DMS153 treated with DMSO at 0.1 percent for 48 hours (cell line): Measurements from ENCODE around the gene CDH12.
"Not testable (repeated sequence)": the region's sequence is repeated elsewhere in the genome, so short reads cannot be mapped to it uniquely, and the experiment has no call there.

Experiments used
- DNase-seq: peaks from one replicate; lab custom pipeline; 2025; ENCODE audit not compliant: unreplicated experiment; lab: John Stamatoyannopoulos, UW

CDH12 gene

DNA sequence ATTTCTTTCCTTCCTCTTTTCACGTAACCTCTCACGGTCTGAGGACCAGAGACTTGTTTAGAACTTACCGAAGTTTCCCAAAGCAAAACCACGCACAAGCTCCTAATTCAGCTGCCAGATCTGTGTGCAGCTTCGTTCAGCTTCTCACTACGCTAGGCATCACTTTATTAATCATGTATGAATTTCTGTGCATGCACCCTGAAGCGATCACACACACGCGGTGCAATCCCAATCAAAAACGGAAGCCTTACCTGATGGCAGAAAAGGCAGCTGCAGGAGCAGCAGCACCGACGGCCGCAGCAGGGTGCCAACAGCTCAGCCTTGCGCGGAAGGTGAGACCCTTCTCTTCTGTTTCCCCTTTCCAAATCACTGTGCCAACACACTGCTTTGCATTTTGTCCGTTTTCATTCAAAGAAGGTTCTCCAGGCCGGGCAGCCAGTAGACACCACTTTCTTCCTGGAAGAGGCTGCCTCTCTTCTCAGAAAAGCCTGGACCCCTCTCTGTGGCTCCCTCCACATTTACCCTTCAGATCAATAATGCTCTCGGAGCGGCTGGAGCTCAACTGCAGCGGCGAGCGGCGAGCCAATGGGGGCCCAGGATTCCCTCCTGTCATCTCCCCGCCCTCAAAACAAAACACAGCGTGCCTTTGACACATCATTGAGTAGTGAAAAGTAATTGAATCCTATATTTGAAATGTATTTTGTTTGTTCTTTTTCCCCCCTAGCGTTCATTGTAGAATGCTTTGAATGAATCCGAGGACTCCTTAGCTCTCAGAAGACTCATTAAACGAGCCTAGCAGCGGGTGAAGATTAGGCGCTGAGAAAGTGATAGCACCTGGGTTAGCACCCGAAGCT lies at the start of gene CDH12:
CDH12 (minus strand) TSS at position 538 of the 854 bp plus-strand sequence.
- peak; percentile 59 for DNase-seq

DNA sequence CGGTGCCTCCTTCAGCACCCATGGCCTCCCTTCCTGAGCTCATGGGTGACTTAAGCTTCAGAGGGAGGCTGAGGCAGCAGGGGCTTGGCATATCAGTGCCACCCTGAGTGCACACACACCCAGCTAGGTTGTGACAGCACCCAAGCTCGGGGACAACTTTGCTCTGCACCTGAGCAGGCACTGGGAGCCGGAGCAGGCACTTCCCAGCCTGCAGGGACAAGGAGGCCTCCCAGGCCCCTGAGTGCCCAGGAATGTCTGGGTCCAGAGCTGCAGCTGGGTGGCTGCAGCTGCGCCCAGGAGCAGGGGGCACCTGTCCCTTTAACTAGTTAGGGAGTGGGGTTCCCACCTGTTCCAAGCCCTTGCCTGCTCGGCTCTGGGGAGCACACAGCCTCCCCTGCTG lies 48.7 kb upstream of the CDH12 start:
- no peak for DNase-seq

DNA sequence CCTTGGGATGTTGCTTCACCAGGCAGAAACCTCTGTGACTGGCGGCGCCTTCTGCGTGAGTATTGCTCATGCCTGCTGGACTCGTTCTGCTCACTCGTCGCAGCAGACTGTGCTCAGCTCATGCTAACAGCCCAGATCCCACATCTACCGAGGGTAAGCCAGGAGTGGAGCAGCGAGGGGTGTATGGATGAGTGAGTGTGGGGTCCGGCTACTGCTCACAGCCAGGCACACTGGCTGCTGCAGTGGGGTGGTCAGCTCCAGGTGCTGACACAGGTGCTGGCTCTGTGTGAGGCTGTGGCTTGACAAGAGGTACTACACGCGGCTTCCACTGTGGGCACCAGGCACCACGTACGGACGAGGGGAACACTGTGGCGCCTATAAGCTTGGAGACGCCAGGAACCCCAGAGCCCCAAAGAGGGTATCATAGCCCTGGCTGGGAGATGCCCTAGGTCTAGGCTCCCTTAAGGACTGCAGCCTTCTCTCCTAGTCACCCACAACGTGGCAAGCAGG lies 47.7 kb upstream of the CDH12 start:
- DNase-seq, result no peak

DNA sequence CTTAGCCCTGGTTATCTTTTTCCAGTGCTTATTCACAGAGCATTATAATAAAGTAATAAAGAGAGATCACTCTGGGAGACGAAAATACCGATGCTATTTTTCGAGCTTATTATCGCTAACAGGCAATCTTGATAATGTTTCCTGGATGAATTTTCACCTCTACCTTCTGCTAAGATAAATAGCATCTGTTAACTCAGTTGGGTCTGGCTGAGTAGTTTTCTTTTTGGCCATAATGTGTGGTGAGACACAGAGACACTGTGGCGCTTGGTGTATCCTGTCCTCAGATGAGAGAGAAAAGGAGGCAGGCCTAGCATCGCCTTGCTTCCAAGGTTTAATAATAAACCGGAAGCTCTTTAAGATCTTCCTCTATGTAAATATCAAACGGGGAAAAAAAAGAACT lies 46.2 kb upstream of the CDH12 start:
- no peak for DNase-seq

DNA sequence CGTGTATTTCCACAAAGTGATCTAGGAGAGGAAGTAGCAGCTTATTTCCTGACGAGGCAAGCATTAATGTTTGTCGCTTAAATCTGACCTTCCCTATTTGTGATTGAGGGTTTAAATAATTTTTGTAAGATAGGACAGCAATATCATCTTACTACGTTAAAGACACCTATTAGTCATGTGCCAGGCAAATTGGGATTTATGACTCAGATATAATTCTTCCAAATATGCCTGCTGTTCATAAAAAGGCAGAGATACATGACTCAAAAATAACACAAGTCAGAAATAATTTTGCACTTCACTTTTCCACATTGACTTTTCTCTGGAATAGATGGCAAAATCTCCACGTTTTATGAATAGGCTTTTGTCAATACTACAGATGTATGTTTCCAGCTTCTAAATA lies 43.0 kb upstream of the CDH12 start:
- DNase-seq, result no peak

DNA sequence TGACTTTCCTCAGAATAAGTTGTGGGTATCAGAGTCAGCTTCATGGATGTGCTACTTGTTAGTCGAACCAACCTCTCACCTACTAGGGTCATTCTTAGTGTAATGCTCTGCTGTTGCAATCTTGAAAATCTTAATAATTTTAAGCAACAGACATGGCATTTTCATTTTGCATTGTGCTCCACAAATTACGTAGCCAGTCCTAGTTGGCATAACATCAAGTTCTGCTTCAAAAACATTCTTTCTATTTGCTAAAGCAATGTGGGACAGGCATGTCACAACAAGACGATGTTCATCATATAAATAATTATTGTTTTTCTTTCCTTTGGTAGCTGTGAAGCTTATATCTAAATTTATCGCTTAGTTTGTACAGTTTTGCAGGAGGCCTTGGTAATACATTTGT lies 39.3 kb upstream of the CDH12 start:
- DNase-seq, result no peak

DNA sequence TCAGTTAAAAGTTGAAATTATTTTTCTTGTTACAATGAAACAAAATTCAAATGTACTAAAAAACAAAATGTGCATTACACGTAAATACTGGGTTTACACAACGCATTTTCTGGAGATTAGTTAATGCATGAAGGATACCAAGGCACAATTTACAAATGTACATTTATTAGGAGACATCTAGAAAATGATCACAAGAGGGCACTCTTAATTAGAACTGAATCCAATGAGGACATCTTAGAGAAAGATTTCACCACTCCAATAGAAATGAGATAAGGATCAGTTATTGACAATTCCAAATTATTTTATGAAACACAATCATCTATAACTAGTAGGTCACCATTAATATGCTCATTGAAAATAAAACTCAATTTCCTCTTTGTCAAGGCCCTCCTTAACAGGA lies 36.6 kb upstream of the CDH12 start:
- DNase-seq, result peak; percentile 51

DNA sequence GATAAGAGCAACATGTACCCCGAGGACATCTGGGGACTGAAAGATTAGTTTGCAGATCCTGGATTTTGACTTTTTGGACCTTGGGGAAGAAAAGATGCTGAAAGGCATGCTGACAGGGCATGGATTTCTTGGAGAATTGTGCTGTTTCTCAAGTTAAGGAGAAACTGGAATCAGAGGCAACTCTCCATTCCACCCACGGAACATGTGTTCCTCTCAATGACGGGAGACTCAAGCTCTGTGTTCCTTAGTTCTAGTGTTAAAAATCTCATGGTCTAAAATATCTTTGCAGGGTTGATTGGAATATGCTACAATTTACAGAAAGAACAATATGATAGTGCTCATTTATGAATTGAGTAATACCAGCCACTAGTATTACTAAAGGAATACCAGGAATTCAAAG lies 34.4 kb upstream of the CDH12 start:
- DNase-seq, result no peak

DNA sequence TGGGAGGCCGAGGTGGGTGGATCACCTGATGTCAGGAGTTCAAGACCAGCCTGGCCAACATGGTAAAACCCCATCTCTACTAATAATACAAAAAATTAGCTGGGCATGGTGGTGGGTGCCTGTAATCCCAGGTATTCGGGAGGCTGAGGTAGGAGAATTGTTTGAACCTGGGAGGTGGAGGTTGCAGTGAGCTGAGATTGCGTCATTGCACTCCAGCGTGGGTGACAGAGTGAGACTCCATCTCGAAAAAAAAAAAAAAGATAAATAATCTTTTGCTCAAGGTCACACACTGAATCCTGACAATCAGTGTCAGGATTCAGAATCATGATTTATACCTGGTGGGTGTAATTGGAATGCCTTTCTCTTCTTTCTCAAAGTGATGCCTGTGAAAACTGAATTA lies 5.8 kb upstream of the CDH12 start:
- DNase-seq, result not testable (repeated sequence)

DNA sequence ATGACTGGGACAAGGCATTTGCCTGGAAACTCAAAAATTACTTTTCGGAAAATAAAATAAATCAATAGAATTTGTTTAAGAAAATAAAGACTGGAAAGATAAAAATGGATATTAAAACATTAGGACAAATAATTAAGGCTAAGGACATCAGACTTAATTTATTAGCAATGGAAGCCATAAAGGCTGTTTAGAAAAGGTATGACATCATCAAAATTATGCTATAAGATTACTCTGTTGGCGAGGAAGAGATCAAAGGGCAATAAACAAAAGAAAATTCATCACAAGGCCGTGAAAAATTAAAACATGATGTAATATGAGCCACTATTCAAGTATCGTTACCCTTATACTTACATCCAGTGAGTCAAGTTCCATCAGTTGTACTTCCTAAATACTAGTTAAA lies 2.7 kb upstream of the CDH12 start:
- DNase-seq, result no peak

DNA sequence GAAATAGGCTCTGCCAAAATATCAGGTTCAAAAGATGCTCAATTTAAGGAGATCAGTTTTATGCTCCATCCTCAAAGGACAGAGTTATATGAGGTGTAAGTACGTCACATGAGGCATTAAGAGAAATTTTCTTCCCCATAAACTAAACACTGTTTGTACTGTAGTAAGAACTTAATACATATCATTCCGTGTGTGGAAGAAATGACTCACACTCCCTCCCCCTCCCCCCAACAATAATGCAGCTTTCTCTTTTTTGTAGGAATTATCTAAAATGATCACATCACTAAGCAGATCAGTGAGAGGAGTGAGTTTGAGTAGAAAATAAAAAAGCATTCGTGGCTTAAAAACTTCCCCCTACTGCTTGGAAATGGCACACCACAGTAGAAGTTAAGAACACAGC lies 2.2 kb downstream of the CDH12 start:
- no peak for DNase-seq

DNA sequence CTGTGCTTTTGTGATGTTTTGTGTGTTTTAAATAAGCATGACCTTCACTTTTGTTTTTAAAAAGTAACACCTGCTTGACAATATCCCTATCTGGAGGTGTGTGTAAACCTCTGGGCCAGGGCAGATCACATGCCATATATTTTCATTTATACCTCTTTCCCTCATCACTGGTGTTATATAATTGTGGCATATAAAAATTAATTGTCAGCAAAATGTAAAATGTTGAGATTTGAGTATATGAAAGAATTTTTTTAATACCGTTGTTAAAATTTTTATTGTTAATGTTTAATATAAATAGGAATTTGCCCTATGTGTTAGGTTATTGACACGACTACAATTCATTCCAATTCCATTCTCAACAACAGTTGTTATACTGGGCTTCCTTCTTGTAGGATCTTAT lies 6.5 kb downstream of the CDH12 start:
- DNase-seq, result no peak

DNA sequence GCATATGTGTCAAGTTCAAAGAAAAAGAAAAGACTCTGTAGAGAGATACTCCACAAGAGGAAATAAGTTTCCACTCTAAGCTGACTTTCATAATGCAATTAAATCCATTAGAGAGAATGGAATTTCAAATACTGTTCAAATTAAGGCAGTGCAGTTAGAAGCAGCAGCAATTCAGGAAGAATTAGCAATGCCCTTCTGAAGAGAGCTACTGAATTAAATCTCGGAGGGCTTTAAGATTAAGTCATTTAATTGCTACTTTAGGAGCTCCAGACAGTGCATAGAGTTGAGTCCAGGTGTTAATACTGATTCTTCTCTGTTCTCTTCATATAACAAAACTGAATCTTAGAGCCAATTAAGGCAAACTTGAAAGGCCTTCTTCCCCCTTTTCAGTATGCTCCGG lies 8.5 kb downstream of the CDH12 start:
- no peak for DNase-seq

DNA sequence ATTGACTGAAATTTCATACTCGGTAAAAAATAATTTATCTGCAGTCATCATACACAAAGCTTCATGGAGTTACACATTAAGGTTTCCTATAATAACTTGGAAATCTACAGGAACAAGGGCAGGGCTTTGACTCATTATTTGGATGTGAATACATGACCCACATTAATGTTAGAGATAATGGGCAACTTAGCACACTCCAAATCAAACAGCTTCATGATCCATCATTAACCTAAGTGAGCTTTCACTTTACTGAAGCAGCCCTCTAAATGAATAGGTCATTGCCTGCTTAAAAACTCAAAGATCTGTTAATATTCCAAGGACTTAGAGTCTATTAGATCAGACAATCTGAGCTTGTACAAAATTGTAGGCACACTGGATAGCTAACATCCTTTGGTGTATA lies 9.0 kb downstream of the CDH12 start:
- DNase-seq, result no peak

DNA sequence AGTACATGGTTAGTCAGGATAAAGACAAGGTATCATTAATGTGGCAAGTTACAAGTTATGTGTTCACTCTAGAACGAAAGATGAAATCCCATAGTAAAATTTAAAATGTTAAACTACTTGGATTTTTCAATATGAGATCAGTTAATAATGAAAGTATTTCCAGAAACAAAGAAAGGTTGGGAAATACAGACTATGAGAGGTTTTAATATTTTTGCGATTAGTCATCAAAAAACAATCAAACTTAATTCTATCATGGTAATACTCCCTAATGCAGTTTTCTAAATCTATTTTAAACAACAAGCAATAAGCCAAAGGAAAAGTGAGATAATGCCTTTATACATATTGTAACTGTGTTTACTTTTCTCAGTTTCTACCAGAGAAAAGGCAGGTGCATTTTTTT lies 10.6 kb downstream of the CDH12 start:
- DNase-seq, result no peak

DNA sequence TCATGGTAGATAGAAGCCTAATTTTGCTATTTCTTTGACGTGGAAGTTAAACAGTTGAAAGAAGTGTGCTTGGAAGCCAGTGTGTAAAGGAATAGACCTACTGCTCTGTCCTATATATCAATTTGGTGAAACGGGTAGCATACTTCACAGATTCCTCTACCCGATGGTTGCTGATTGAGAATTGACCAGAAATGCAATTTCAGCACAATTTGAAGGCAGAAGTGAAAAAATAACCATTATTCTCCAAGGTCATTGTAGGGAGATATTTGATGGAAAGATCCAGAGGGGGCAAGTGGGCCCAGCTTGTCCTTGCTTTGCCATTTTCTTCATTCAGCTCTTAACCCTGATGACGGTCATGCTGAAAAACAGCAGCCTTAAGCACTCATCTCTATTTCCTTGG lies 15.3 kb downstream of the CDH12 start:
- no peak for DNase-seq

DNA sequence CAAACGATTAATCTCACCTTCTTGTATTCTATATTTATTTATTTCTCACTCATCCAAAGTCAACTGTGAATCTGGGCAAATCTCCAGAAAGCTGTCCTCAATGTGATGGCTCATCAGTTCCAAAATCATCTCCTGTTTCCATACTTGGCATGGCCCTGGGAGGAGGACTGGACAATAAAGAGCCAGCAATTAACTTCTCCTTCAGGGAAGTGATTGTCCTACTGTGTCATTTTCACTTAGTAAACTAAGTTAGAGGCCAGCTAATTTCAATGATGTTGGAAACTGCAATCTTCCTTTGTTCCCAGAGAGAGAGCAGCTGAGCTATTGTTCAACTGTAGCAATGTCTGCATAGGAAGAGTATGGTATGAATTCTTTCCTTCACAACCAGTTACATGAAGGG lies 17.5 kb downstream of the CDH12 start:
- DNase-seq, result peak; percentile 66

DNA sequence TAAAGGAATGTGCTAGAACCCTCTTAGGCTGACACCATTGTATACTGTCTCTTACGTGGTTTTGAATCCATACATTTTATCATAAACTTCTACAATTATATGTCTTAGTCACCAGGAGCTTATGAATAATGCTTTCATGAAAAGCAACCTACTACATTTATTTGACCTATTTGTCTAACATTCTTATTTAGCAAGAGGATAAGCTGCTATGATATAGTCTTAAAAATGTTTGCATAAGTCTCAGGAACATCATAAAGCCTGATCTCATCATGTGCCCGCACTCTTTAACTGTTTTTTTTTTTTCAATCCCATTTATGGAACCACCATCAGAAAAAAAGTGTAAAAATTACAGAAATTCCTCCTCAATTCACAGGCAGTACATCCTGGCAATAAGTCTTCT lies 59.7 kb downstream of the CDH12 start:
- DNase-seq, result no peak

DNA sequence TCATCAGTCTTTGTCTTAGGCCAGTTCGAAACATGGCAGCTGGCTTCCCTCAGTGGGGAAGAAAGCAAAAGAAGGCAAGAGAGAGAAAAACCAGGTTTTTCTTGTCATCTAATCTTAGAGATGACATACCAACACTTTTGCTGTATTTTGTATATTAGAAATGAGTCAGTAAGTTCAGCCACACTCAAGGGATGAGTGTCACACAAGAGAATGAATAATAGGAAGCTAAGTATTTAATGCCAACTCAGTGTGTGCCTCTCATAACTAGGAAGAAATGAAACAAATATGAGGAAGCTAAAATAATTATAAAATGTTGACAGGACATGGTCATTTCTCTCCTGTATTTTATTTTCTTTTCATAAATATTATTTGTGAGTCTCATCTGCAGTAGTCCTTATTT lies 65.3 kb downstream of the CDH12 start:
- DNase-seq, result no peak

DNA sequence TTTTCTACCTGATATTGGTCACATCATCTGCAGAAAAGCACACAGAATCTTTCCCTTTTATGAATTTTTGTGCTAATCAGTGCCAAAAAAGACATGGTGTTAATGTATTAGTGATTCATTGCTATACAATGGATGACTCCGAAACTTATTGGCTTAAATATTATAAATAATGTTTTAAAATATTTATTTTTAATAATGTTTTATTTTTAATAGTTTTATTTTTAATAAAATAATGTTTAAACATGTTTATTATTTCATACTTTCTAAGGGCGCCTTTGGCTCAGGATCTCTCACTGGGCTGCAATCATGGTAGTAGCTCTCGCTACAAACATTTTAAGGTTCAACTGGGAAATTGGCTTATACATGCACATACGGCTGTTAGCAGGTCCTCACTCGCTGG lies 65.7 kb downstream of the CDH12 start:
- no peak for DNase-seq

DNA sequence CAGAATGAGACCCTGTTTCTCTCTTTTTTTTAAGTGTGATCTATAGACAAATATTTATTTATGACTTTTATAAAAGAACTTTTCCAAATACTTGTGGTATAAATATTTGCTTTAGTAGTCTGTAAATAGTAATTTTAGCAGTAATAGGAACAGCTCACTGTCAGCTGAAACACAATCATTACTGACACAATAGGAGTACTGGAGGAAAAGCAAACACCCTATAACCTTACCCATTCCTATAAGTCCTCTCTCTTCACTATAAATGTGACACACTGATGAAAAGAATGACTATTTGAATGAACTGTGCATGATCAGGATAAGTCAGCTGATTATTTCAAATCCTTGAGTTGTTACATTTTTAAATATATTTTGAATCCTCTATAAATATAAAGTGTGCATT lies 72.4 kb downstream of the CDH12 start:
- DNase-seq, result peak; percentile 92

DNA sequence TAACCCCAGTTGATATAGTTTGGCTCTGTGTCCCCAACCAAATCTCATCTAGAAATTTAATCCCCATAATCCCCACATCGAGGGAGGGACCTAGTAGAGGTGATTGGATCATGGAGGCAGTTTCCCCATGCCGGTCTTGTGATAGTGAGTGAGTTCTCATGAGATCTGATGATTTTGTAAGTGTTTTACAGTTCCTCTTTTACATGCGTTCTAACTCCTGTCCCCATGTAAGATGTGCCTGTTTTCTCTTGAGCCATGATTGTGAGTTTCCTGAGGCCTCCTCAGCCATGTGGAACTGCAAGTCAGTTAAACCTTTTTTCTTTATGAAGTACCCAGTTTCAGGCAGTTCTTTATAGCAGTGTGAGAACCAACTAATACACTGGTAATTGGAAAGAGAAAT lies 73.6 kb downstream of the CDH12 start:
- DNase-seq, result no peak

DNA sequence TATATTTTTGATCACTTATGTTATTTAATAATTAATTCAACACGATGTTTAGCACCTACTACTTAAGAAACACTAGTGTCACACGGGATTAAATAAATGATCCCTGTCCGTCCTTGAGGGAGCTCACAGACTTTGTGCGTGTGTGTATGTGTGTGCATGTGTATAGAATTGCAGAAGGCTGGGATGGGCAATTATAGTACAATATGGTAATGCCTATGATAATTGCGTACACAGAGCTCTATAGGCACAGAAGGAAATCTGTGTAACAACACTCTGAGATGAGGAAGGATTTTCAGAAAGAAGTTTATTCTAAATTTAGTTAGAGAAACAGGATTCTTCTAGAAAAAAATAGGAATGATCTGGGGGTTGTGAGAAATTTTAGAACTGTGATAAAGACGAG lies 76.9 kb downstream of the CDH12 start:
- DNase-seq, result no peak
